ENCODE data around the gene VRTN.

The VRTN gene

GRCh38 chr14:74346341-74346740 is 1.9 kb upstream of the VRTN start:
- no peaks in the 10 kb centered on the region for H3K27me3 ChIP-seq (ENCODE audit: insufficient read depth, low read length, poor library complexity, severe bottlenecking)
- H4K20me1 ChIP-seq (ENCODE audit: insufficient read depth, low read length, poor library complexity, severe bottlenecking) = no peaks in the 10 kb centered on the region
- H3K9me3 ChIP-seq (ENCODE audit: insufficient read depth, low read depth, low read length) = no peaks in the 10 kb centered on the region
- H3K79me2 ChIP-seq (ENCODE audit: insufficient read depth, low read length) = no peaks in the 10 kb centered on the region
- no peak overlapping the region for H3K9ac ChIP-seq (ENCODE audit: low read depth, low read length, poor library complexity, severe bottlenecking)
- no peak overlapping the region for H3K4me2 ChIP-seq (ENCODE audit: low read depth, low read length, poor library complexity, severe bottlenecking)
- H2AFZ ChIP-seq (ENCODE audit: low read length) = no peak overlapping the region
- H3F3A ChIP-seq (ENCODE audit: low read depth) = no peaks in the 10 kb centered on the region
- no peaks in the 10 kb centered on the region for H3K36me3 ChIP-seq (ENCODE audit: insufficient read depth, low read length)
- no peak overlapping the region for H3K4me3 ChIP-seq (ENCODE audit: low read length, poor library complexity, severe bottlenecking)
- TF ChIP-seq EZH2phosphoT487 (IDR thresholded peaks at IDR 0.05; ENCODE audit: borderline replicate concordance) (no peak), CTCF (conservative IDR thresholded peaks at IDR 0.05; ENCODE audit: low read length) (no peak)
- no peaks in the 10 kb centered on the region for H3K4me1 ChIP-seq (ENCODE audit: insufficient read depth, low read length, poor library complexity, severe bottlenecking)
- no peaks in the 10 kb centered on the region for H3K9me2 ChIP-seq (replicated peaks; ENCODE audit: low read depth, low read length)

GRCh38 chr14:74347097-74347794 is 1.0 kb upstream of the VRTN start:
- Histone ChIP-seq H3K4me2 (ENCODE audit: low read depth, low read length, poor library complexity, severe bottlenecking) (no peak overlapping the region), H4K20me1 (ENCODE audit: insufficient read depth, low read length, poor library complexity, severe bottlenecking) (no peaks in the 10 kb centered on the region), H3K36me3 (ENCODE audit: insufficient read depth, low read length) (no peaks in the 10 kb centered on the region), H3F3A (ENCODE audit: low read depth) (no peaks in the 10 kb centered on the region), H2AFZ (ENCODE audit: low read length) (no peak overlapping the region), H3K79me2 (ENCODE audit: insufficient read depth, low read length) (no peaks in the 10 kb centered on the region), H3K9me3 (ENCODE audit: insufficient read depth, low read depth, low read length) (no peaks in the 10 kb centered on the region), H3K4me3 (ENCODE audit: low read length, poor library complexity, severe bottlenecking) (no peak overlapping the region), H3K4me1 (ENCODE audit: insufficient read depth, low read length, poor library complexity, severe bottlenecking) (no peaks in the 10 kb centered on the region), H3K27me3 (ENCODE audit: insufficient read depth, low read length, poor library complexity, severe bottlenecking) (no peaks in the 10 kb centered on the region), H3K9ac (ENCODE audit: low read depth, low read length, poor library complexity, severe bottlenecking) (no peak overlapping the region), H3K9me2 (replicated peaks; ENCODE audit: low read depth, low read length) (no peaks in the 10 kb centered on the region)
- TF ChIP-seq EZH2phosphoT487 (IDR thresholded peaks at IDR 0.05; ENCODE audit: borderline replicate concordance) (no peak), CTCF (conservative IDR thresholded peaks at IDR 0.05; ENCODE audit: low read length) (no peak)

- TF ChIP-seq CTCF (conservative IDR thresholded peaks at IDR 0.05; ENCODE audit: low read length) = no peak
- TF ChIP-seq EZH2phosphoT487 (IDR thresholded peaks at IDR 0.05; ENCODE audit: borderline replicate concordance) = no peak
- Histone ChIP-seq H3K4me2 (ENCODE audit: low read depth, low read length, poor library complexity, severe bottlenecking) (no peak overlapping the region), H3F3A (ENCODE audit: low read depth) (no peaks in the 10 kb centered on the region), H3K4me1 (ENCODE audit: insufficient read depth, low read length, poor library complexity, severe bottlenecking) (no peaks in the 10 kb centered on the region), H3K9me2 (replicated peaks; ENCODE audit: low read depth, low read length) (no peaks in the 10 kb centered on the region), H3K9ac (ENCODE audit: low read depth, low read length, poor library complexity, severe bottlenecking) (no peak overlapping the region), H3K36me3 (ENCODE audit: insufficient read depth, low read length) (no peaks in the 10 kb centered on the region), H3K79me2 (ENCODE audit: insufficient read depth, low read length) (no peaks in the 10 kb centered on the region), H3K9me3 (ENCODE audit: insufficient read depth, low read depth, low read length) (no peaks in the 10 kb centered on the region), H4K20me1 (ENCODE audit: insufficient read depth, low read length, poor library complexity, severe bottlenecking) (no peaks in the 10 kb centered on the region), H3K4me3 (ENCODE audit: low read length, poor library complexity, severe bottlenecking) (no peak overlapping the region), H2AFZ (ENCODE audit: low read length) (no peak overlapping the region), H3K27me3 (ENCODE audit: insufficient read depth, low read length, poor library complexity, severe bottlenecking) (no peaks in the 10 kb centered on the region)
Measured at GRCh38 chr14:74347795-74348100, 523 bp upstream of the VRTN start.
